OCI-LY7 (cell line): ENCODE data around the gene SNAPC5. TPM values are rescaled to one million over a fixed set of nuclear protein-coding genes. Genes with fewer than 3 reads are reported as not detected.

Experiments
- BruUV-seq: library from RNA; stranded (reverse); fragments of 400-500 nt; replicated peaks from 2 replicates; lab custom pipeline; 2021; lab: Mats Ljungman, UMichigan
- CTCF ChIA-PET: fragments of 300-600 bp; sonication (Branson Sonifier 250); formaldehyde crosslinking; loops from one replicate; lab custom pipeline; 2022; ENCODE audit warnings: antibody characterized with exemption; ENCODE audit not compliant: unreplicated experiment; lab: Charles Lee
- POLR2A ChIA-PET: fragments of 300-600 bp; sonication (Branson Sonifier 250); formaldehyde crosslinking; loops from one replicate; lab custom pipeline; 2022; ENCODE audit warnings: antibody characterized with exemption; lab: Charles Lee
- DNase-seq: peaks from one replicate; pipeline ENCODE4 v3.0.0-alpha.2; 2015; ENCODE audit warnings: low spot score
- H2AFZ ChIP-seq: fragments of 200-600 bp; sonication (generic), shearing (Covaris generic); 2 replicates; pipeline ENCODE4 v1.6.1; 2014; ENCODE audit warnings: mild to moderate bottlenecking, antibody characterized with exemption, low read length, moderate library complexity
- H3K27ac ChIP-seq: fragments of 200-600 bp; sonication (generic); 2 replicates; pipeline ENCODE4 v1.5.1; 2014; ENCODE audit warnings: mixed run types, low read depth, mild to moderate bottlenecking, moderate library complexity, low read length, inconsistent platforms; ENCODE audit not compliant: poor library complexity, severe bottlenecking
- H3K36me3 ChIP-seq: fragments of 200-600 bp; sonication (generic); 2 replicates; pipeline ENCODE4 v1.6.1; 2014; ENCODE audit warnings: mild to moderate bottlenecking, antibody characterized with exemption, low read length, moderate library complexity, mixed read lengths; ENCODE audit not compliant: insufficient read depth
- H3K4me1 ChIP-seq: fragments of 200-600 bp; sonication (generic); 2 replicates; pipeline ENCODE4 v1.5.1; 2014; ENCODE audit warnings: mild to moderate bottlenecking, low read length; ENCODE audit not compliant: insufficient read depth, poor library complexity, severe bottlenecking
- H3K4me2 ChIP-seq: fragments of 200-600 bp; sonication (generic); 2 replicates; pipeline ENCODE4 v1.6.1; 2014; ENCODE audit warnings: mild to moderate bottlenecking, low read length
- H3K4me3 ChIP-seq: fragments of 200-600 bp; sonication (generic); 2 replicates; pipeline ENCODE4 v1.5.1; 2014; ENCODE audit warnings: mild to moderate bottlenecking, low read depth, low read length; ENCODE audit not compliant: poor library complexity, severe bottlenecking
- H3K79me2 ChIP-seq: fragments of 200-600 bp; sonication (generic); 2 replicates; pipeline ENCODE4 v1.6.1; 2016; ENCODE audit warnings: low read depth, mild to moderate bottlenecking, low read length, moderate library complexity, mixed read lengths; ENCODE audit not compliant: insufficient read depth
- H3K9me2 ChIP-seq: fragments of 200-600 bp; sonication (generic); 2 replicates; pipeline ENCODE4 v1.6.1; 2016; ENCODE audit warnings: mild to moderate bottlenecking, low read length, mixed read lengths; ENCODE audit not compliant: insufficient read depth
- H3K9me3 ChIP-seq: fragments of 200-600 bp; sonication (generic); 2 replicates; pipeline ENCODE4 v1.6.1; 2014; ENCODE audit warnings: mild to moderate bottlenecking, mixed run types, low read length, mixed read lengths
- H4K20me1 ChIP-seq: fragments of 200-600 bp; sonication (generic); 2 replicates; pipeline ENCODE4 v1.6.1; 2014; ENCODE audit warnings: mild to moderate bottlenecking, antibody characterized with exemption, low read length, moderate library complexity, mixed read lengths; ENCODE audit not compliant: insufficient read depth
- EZH2phosphoT487 ChIP-seq: fragments of 200-600 bp; sonication (generic); IDR thresholded peaks from 2 replicates; pipeline ENCODE4 v1.6.1; 2018; ENCODE audit warnings: low read depth, borderline replicate concordance, mild to moderate bottlenecking, mixed run types, antibody characterized with exemption, low read length, moderate library complexity, mixed read lengths
- intact Hi-C: fragments of 100-400 bp; cut with micrococcal nuclease; formaldehyde crosslinking; loops from one replicate; pipeline ENCODE4 v1.10.0; 2022; ENCODE audit not compliant: unreplicated experiment
- total RNA-seq, 2 experiments: library from RNA; depleted of rRNA in 1 of 2; stranded (reverse); fragments of >200 nt in 1 of 2; shearing (Covaris generic) in 1 of 2; gene quantifications; 2 replicates each; pipeline ENCODE4 v1.2.3, GENCODE V29; 2014 to 2022
- TF ChIP-seq, protein P1 (sequence below): fragments of 200-600 bp; sonication (generic); conservative IDR thresholded peaks from 2 replicates; pipeline ENCODE4 v1.5.1; 2014; ENCODE audit warnings: mild to moderate bottlenecking, antibody characterized with exemption, low read length, moderate library complexity, mixed read lengths

SNAPC5 gene
- total RNA-seq, 2 experiments from 2014 or later = 26.5 to 30.7 TPM

- Histone ChIP-seq H3K27ac (no peak overlapping the region), H3K79me2 (no peaks in the 10 kb centered on the region), H3K4me1 (no peaks in the 10 kb centered on the region), H3K9me2 (no peaks in the 10 kb centered on the region), H2AFZ (no peak overlapping the region), H4K20me1 (no peaks in the 10 kb centered on the region), H3K9me3 (no peaks in the 10 kb centered on the region), H3K4me3 (no peak overlapping the region), H3K36me3 (peaks cover 97% of the 10 kb centered on the region), H3K4me2 (no peak overlapping the region)
- ChIA-PET POLR2A (interaction anchor here (0.9 kb wide), 1 partner anchor 17 kb away, joined by 3 read pairs; no protein-coding TSS in a partner anchor), CTCF (no interaction called here)
- no peak for DNase-seq
- no TSS peak for BruUV-seq
- TF ChIP-seq, protein P1, sequence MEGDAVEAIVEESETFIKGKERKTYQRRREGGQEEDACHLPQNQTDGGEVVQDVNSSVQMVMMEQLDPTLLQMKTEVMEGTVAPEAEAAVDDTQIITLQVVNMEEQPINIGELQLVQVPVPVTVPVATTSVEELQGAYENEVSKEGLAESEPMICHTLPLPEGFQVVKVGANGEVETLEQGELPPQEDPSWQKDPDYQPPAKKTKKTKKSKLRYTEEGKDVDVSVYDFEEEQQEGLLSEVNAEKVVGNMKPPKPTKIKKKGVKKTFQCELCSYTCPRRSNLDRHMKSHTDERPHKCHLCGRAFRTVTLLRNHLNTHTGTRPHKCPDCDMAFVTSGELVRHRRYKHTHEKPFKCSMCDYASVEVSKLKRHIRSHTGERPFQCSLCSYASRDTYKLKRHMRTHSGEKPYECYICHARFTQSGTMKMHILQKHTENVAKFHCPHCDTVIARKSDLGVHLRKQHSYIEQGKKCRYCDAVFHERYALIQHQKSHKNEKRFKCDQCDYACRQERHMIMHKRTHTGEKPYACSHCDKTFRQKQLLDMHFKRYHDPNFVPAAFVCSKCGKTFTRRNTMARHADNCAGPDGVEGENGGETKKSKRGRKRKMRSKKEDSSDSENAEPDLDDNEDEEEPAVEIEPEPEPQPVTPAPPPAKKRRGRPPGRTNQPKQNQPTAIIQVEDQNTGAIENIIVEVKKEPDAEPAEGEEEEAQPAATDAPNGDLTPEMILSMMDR = no peak
- no peak for TF ChIP-seq EZH2phosphoT487
- intact Hi-C loops = no loop called here
These were observed 26.4 kb upstream of the SNAPC5 start for GRCh38 chr15:66523926-66524325.

GRCh38 chr15:66515901-66516322 lies 18.4 kb upstream of the SNAPC5 start:
- peaks cover 94% of the 10 kb centered on the region for H3K36me3 ChIP-seq
- H3K4me2 ChIP-seq = no peak overlapping the region
- H3K4me1 ChIP-seq = peaks cover 13% of the 10 kb centered on the region
- H4K20me1 ChIP-seq = no peaks in the 10 kb centered on the region
- no peak overlapping the region for H3K4me3 ChIP-seq
- no peaks in the 10 kb centered on the region for H3K79me2 ChIP-seq
- BruUV-seq = no TSS peak
- TF ChIP-seq EZH2phosphoT487 = no peak
- TF ChIP-seq, protein P1 = no peak
- DNase-seq = peak; percentile 61
- H2AFZ ChIP-seq = no peak overlapping the region
- H3K9me2 ChIP-seq = no peaks in the 10 kb centered on the region
- no peaks in the 10 kb centered on the region for H3K9me3 ChIP-seq
- ChIA-PET CTCF (no interaction called here), POLR2A (interaction anchor here (1.6 kb wide), 1 partner anchor 11 kb away, joined by 5 read pairs; the partner anchor contains the start of genes RPL4 and ZWILCH)
- intact Hi-C loops = no loop called here
- peak overlapping the region; percentile 41 for H3K27ac ChIP-seq

- no peak for TF ChIP-seq EZH2phosphoT487
- TF ChIP-seq, protein P1 = no peak
- BruUV-seq = no TSS peak
- H4K20me1 ChIP-seq = no peaks in the 10 kb centered on the region
- DNase-seq = no peak
- peaks cover 88% of the 10 kb centered on the region for H3K36me3 ChIP-seq
- H3K4me1 ChIP-seq = peaks cover 13% of the 10 kb centered on the region
- H3K79me2 ChIP-seq = peaks cover under 1% of the 10 kb centered on the region; the same call in 1 of the 2 replicates
- H3K27ac ChIP-seq = no peak overlapping the region
- ChIA-PET CTCF (no interaction called here), POLR2A (no interaction called here)
- H3K9me2 ChIP-seq = no peaks in the 10 kb centered on the region
- no peak overlapping the region for H3K4me2 ChIP-seq
- intact Hi-C loops = no loop called here
- no peaks in the 10 kb centered on the region for H3K9me3 ChIP-seq
- no peak overlapping the region for H3K4me3 ChIP-seq
- no peak overlapping the region for H2AFZ ChIP-seq
These were observed 17.0 kb upstream of the SNAPC5 start for GRCh38 chr15:66514586-66514985.
